ENCODE data around the gene CLEC18A. TPM values are rescaled to one million over a fixed set of nuclear protein-coding genes. Genes with fewer than 3 reads are reported as not detected.

CLEC18A gene
- total RNA-seq, 1 donor from 2014 or later = 0.28 TPM

GRCh38 chr16:69909043-69909442 is 42.1 kb upstream of the CLEC18A start:
- H3K36me3 Mint-ChIP-seq (ENCODE audit: low read depth, unreplicated experiment) = peaks cover 8% of the 10 kb centered on the region
- no peaks in the 10 kb centered on the region for H3K9me3 Mint-ChIP-seq (ENCODE audit: unreplicated experiment)
- H3K27me3 Mint-ChIP-seq (ENCODE audit: unreplicated experiment) = no peaks in the 10 kb centered on the region
- H3K4me3 Mint-ChIP-seq (ENCODE audit: unreplicated experiment) = no peak overlapping the region
- TF ChIP-seq CTCF (IDR thresholded peaks at IDR 0.05; ENCODE audit: unreplicated experiment) = no peak
- DNase-seq (ENCODE audit: low spot score) = no peak
- no peak overlapping the region for H3K27ac Mint-ChIP-seq (ENCODE audit: unreplicated experiment)
- no peaks in the 10 kb centered on the region for H3K4me1 Mint-ChIP-seq (ENCODE audit: unreplicated experiment)

GRCh38 chr16:69909760-69910159 is 41.4 kb upstream of the CLEC18A start:
- Mint-ChIP-seq H3K27ac (ENCODE audit: unreplicated experiment) (no peak overlapping the region), H3K4me1 (ENCODE audit: unreplicated experiment) (no peaks in the 10 kb centered on the region), H3K4me3 (ENCODE audit: unreplicated experiment) (no peak overlapping the region), H3K36me3 (ENCODE audit: low read depth, unreplicated experiment) (peaks cover 8% of the 10 kb centered on the region), H3K9me3 (ENCODE audit: unreplicated experiment) (no peaks in the 10 kb centered on the region), H3K27me3 (ENCODE audit: unreplicated experiment) (peaks cover 1% of the 10 kb centered on the region)
- DNase-seq (ENCODE audit: low spot score) = no peak
- TF ChIP-seq CTCF (IDR thresholded peaks at IDR 0.05; ENCODE audit: unreplicated experiment) = no peak

GRCh38 chr16:69910964-69911363 is 40.2 kb upstream of the CLEC18A start:
- no peak overlapping the region for H3K4me3 Mint-ChIP-seq (ENCODE audit: unreplicated experiment)
- no peak for DNase-seq (ENCODE audit: low spot score)
- no peak overlapping the region for H3K27ac Mint-ChIP-seq (ENCODE audit: unreplicated experiment)
- H3K36me3 Mint-ChIP-seq (ENCODE audit: low read depth, unreplicated experiment) = peaks cover 8% of the 10 kb centered on the region
- no peaks in the 10 kb centered on the region for H3K4me1 Mint-ChIP-seq (ENCODE audit: unreplicated experiment)
- H3K27me3 Mint-ChIP-seq (ENCODE audit: unreplicated experiment) = peaks cover 2% of the 10 kb centered on the region
- TF ChIP-seq CTCF (IDR thresholded peaks at IDR 0.05; ENCODE audit: unreplicated experiment) = no peak
- no peaks in the 10 kb centered on the region for H3K9me3 Mint-ChIP-seq (ENCODE audit: unreplicated experiment)

GRCh38 chr16:69916462-69916861 is 34.7 kb upstream of the CLEC18A start:
- no peak overlapping the region for H3K27ac Mint-ChIP-seq (ENCODE audit: unreplicated experiment)
- H3K36me3 Mint-ChIP-seq (ENCODE audit: low read depth, unreplicated experiment) = peaks cover 11% of the 10 kb centered on the region

GRCh38 chr16:69917311-69917710 is 33.8 kb upstream of the CLEC18A start:
- TF ChIP-seq CTCF (IDR thresholded peaks at IDR 0.05; ENCODE audit: unreplicated experiment) = no peak
- Mint-ChIP-seq H3K36me3 (ENCODE audit: low read depth, unreplicated experiment) (peaks cover 7% of the 10 kb centered on the region), H3K4me3 (ENCODE audit: unreplicated experiment) (no peak overlapping the region), H3K27ac (ENCODE audit: unreplicated experiment) (no peak overlapping the region), H3K9me3 (ENCODE audit: unreplicated experiment) (no peaks in the 10 kb centered on the region), H3K4me1 (ENCODE audit: unreplicated experiment) (no peaks in the 10 kb centered on the region), H3K27me3 (ENCODE audit: unreplicated experiment) (peaks cover 2% of the 10 kb centered on the region)
- DNase-seq (ENCODE audit: low spot score) = no peak

More at GRCh38 chr16:69916462-69916861, 34.7 kb upstream of the CLEC18A start:
- no peak for TF ChIP-seq CTCF (IDR thresholded peaks at IDR 0.05; ENCODE audit: unreplicated experiment)
- no peak for DNase-seq (ENCODE audit: low spot score)
- H3K9me3 Mint-ChIP-seq (ENCODE audit: unreplicated experiment) = no peaks in the 10 kb centered on the region
- H3K4me3 Mint-ChIP-seq (ENCODE audit: unreplicated experiment) = no peak overlapping the region
- H3K4me1 Mint-ChIP-seq (ENCODE audit: unreplicated experiment) = no peaks in the 10 kb centered on the region
- peaks cover 2% of the 10 kb centered on the region for H3K27me3 Mint-ChIP-seq (ENCODE audit: unreplicated experiment)

All from endothelial cell (in vitro differentiated cells).